DMS 273 (cell line): ENCODE measurements around the gene CACNA1A.
"Not testable (repeated sequence)": the region's sequence is repeated elsewhere in the genome, so short reads cannot be mapped to it uniquely, and the experiment has no call there.

Experiments used
- DNase-seq: peaks from one replicate; lab custom pipeline; 2025; ENCODE audit not compliant: unreplicated experiment; lab: John Stamatoyannopoulos, UW

CACNA1A gene

DNA sequence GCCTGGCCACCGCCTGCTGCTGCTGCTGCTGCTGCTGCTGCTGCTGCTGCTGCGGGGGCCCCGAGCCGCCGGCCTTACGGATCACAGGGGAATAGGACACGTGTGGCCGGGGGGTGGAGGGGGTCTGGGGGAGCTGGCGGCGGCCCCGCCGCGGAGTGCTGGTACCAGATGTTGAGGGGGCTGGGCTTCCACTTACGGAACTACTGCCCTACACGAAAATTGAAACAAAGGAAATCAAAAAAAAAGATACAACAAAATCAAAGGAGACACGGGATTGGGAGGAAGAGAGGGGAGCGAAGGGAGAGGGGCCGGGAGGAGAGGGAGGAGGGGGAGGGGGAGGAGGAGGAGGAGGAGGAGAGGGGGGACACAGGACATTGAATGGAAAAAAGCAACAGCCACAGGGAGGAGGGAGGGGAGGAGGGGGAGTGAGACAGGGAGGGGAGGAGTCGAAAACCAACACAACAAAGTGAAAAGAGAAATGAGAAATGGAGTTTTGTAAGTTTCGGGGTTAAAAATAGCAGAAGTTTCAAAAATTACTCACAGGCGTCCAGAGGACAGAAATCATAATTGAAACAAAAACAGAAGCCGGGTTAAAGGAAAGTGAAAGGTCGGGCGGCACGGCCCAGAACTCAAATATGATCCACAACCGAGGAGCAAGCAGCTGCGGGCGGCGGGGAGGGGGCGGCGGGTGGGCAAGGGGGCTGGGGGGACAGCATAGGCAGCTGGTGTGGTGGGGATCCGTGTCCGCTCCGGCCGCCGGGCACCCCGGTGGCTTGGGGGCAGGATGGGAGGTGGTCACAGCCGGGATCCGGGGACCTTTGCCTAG is 298.2 kb downstream of the CACNA1A start:
- no peak for DNase-seq

GRCh38 chr19:13207237-13207845 is 298.9 kb downstream of the CACNA1A start:
- DNase-seq: no peak

- DNase-seq: no peak
These were observed 299.7 kb downstream of the CACNA1A start for GRCh38 chr19:13206587-13206986.

DNA sequence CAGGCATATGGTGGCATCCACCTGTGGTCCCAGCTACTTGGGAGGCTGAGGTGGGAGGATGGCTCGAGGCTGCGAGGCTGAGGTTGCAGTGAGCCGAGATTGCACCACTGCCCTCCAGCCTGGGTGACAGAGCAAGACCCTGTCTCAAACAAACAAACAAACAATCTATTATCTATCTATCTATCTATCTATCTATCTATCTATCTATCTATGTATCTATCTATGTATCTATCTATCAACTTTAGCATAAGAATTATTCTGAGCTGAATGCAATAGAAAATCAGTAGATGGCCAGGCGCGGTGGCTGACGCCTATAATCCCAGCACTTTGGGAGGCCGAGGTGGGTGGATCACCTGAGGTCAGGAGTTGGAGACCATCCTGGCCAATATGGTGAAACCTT is 304.2 kb downstream of the CACNA1A start:
- not testable (repeated sequence) for DNase-seq

GRCh38 chr19:13198634-13199033 is 307.6 kb downstream of the CACNA1A start:
- DNase-seq: no peak

DNA sequence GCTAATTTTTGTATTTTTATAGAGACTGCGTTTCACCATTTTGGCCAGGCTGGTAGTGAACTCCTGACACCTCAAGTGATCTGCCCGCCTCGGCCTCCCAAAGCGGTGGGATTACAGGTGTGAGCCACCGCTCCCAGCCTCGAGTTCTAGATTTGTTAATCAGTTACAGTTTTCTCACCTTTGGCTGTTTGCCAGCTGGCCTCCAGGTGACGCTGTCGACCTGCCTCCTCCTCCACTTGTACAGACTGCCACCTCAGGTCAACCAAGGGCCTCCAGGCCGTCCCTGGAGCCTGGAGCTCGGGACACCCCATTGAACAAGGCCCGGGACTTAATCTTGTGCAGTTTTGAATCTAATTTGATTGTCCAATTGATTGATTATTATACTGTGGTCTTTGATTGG is 310.6 kb downstream of the CACNA1A start:
- no peak for DNase-seq

GRCh38 chr19:13190781-13191540 is 315.3 kb downstream of the CACNA1A start:
- no peak for DNase-seq

DNA sequence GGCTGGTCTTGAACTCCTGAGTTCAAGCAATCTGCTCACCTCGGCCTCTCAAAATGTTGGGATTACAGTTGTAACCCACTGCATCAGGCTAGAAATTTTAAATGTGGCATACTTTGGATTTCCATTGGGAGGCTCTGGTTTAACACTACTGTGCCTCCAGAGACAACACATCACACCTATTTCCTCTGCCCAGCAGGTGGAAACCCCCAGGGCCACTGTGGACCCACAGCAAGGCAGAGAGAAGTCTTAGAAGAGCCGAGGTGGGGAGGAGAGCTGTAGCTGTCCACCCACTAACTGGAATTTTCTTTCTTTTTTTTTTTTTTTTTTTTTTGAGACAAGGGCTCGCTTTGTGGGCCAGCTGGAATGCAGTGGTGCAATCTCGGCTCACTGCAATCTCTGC is 316.7 kb downstream of the CACNA1A start:
- no peak for DNase-seq

DNA sequence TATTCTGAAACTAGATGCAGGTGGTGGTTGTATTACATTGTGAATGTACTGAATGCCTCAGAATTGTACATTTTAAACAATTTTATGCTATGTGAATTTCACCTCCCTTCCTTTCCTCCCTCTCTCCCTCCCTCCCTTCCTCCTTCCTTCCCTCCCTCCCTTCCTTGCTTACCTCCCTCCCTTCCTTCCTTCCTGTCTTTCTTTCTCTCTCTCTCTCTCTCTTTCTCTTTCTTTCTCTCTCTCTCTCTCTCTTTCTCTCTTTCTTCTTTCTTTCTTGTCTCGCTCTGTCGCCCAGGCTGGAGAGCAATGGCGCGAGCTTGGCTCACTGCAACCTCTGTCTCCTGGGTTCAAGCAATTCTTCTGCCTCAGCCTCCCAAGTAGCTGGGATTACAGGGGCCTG is 318.9 kb downstream of the CACNA1A start:
- no peak for DNase-seq

GRCh38 chr19:13186688-13187087 is 319.6 kb downstream of the CACNA1A start:
- DNase-seq: not testable (repeated sequence)

GRCh38 chr19:13185763-13186657 is 320.3 kb downstream of the CACNA1A start:
- DNase-seq: not testable (repeated sequence)

DNA sequence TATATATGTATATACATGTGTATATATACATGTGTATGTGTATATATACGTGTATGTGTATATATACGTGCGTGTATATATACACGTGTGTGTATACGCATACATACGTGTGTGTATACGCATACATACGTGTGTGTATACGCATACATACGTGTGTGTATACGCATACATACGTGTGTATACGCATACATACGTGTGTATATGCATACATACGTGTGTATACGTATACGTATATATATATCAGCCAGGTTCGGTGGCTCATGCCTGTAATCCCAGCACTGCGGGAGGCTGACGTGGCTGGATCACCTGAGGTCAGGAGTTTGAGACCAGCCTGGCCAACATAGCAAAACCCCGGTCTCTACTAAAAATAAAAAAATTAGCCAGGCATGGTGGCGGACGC is 321.4 kb downstream of the CACNA1A start:
- DNase-seq: not testable (repeated sequence)

DNA sequence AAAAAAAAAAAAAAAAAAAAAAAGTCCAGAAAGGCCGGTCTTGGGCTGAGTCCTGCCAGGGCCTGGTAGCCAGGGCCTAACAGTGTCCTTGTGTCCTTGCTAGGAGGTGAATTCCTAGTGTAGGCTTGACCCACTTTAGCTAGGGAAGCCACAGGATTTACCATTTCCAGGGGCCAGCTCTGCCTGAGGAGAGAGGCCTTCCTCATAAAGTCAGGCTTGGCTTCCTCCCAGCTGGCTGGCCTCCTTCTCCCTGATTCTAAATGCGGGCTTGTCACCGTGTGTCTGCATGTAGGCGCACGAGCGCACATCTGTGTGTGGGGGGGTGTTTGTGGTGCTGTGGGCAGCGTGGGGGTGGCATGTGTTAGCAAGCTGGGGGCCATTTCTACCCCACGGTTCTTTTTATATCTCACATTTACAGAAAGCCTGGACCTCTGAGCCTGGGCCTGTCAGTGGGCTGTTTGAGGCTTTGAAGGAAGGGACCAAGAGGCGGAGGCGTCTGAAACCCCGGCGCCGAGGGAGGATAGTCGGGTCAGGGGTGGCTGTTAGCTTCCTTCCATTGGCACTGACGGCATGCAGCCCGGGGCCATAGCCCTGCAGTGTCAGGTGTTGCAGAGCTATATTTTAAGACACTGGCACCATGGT is 324.4 kb downstream of the CACNA1A start:
- peak; percentile 90 for DNase-seq

- not testable (repeated sequence) for DNase-seq
These were observed 328.0 kb downstream of the CACNA1A start for GRCh38 chr19:13178291-13178690.

DNA sequence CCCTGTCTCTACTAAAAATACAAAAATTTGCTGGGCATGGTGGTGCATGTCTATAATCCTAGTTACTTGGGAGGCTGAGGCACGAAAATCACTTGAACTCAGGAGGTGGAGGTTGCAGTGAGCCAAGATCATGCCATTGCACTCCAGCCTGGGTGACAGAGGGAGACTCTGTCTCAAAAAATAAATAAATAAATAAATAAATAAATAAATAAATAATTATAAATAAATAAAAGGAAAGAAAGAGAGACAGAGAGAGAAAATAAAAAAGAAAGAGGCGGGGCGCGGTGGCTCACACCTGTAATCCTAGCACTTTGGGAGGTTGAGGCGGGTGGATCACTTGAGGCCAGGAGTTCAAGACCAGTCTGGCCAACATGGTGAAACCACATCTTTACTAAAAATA is 328.7 kb downstream of the CACNA1A start:
- DNase-seq: not testable (repeated sequence)

GRCh38 chr19:13176345-13176744 is 329.9 kb downstream of the CACNA1A start:
- peak; percentile 59 for DNase-seq

- no peak for DNase-seq
These were observed 333.0 kb downstream of the CACNA1A start for GRCh38 chr19:13173139-13173737.

- peak; percentile 90 for DNase-seq
These were observed 333.7 kb downstream of the CACNA1A start for GRCh38 chr19:13172346-13173138.

DNA sequence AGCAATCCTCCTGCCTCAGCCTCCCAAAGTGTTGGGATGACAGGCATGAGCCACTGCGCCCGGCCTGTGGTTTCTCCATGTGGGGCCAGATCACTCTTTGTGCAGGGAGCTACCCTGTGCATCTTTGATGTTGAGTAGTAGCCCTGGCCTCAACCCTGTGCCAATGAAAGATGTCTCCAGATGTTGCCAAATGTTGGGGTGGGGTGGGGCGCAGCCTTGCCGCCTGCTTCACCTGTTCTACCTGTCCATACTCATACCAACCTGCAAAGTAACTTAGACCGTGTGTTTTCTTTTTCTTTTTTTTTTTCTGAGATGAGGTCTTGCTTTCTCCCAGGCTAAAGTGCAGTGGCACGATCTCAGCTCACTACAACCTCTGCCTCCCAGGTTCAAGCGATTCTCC is 335.1 kb downstream of the CACNA1A start:
- no peak for DNase-seq
